ENCODE data around the gene BRI3. TPM values are rescaled to one million over a fixed set of nuclear protein-coding genes. Genes with fewer than 3 reads are reported as not detected.

The BRI3 gene
- total and polyA plus RNA-seq, 2 of the 8 experiments (the other 6 are each of a cell fraction or from before 2014, with no cell fraction given), result 77.5 to 93.4 TPM

DNA sequence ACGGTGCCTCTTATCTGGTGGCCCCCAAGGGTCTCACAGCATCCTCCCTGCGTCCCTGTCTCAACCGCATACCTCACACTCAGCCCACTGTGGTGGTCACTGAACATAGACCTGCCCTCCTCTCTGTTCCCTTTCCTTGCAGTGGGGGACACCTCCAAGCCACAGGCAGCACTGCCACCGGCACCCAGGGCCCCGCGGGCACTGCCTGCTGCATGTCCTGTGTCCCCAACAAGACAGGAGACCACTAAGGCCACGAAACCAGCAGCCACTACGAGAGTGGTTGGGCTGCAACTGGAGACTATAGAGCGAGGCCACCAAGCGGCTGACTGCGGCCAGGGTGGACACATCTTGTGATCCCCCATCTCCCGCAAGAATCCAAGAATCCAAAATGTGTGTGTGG lies 15.3 kb downstream of the BRI3 start:
- Histone ChIP-seq H2BK20ac (ENCODE audit: low read length) (no peak overlapping the region), H3K23ac (ENCODE audit: insufficient read length) (no peak overlapping the region), H3K9me3 (ENCODE audit: insufficient read depth in 2 of 2, low read depth in 1 of 2, low read length in 1 of 2) (no peaks in the 10 kb centered on the region), H2BK120ac (replicated peaks; ENCODE audit: low read depth, low read length) (no peak overlapping the region), H3K4me1 (replicated peaks in 1 of 4; ENCODE audit: control insufficient read depth in 3 of 4, insufficient read depth in 4 of 4, low read length in 3 of 4) (peaks cover 0 to 10% (median 3%) of the 10 kb centered on the region in 4 experiments; a peak in 5 of 7 replicates), H3K4me2 (ENCODE audit: insufficient read depth in 1 of 2, low read depth in 2 of 2, low read length in 2 of 2) (no peak overlapping the region), H2AFZ (ENCODE audit: low read length) (no peak overlapping the region), H2BK15ac (ENCODE audit: low read length) (no peak overlapping the region), H3K36me3 (ENCODE audit: control insufficient read depth in 2 of 4, insufficient read depth in 4 of 4, low read length in 3 of 4) (peaks cover 9 to 23% (median 14%) of the 10 kb centered on the region in 4 experiments; a peak in 7 of 8 replicates), H4K8ac (ENCODE audit: extremely low read depth, insufficient read depth, low read length) (no peak overlapping the region), H2BK5ac (ENCODE audit: low read depth, low read length) (no peak overlapping the region), H4K91ac (replicated peaks; ENCODE audit: insufficient read length, low read length) (no peak overlapping the region), H3K18ac (ENCODE audit: extremely low read depth, low read length) (no peak overlapping the region), H3K4ac (replicated peaks; ENCODE audit: insufficient read length, low read depth, low read length) (no peak overlapping the region), H4K20me1 (replicated peaks in 1 of 2; ENCODE audit: control insufficient read depth in 1 of 2, insufficient read depth in 2 of 2, low read length in 2 of 2) (peaks cover 12 to 24% of the 10 kb centered on the region in 2 experiments), H4K5ac (ENCODE audit: insufficient read length, low read depth, low read length) (no peak overlapping the region), H3K79me1 (ENCODE audit: low read depth, low read length) (0 out of 2 replicates have a peak, but pooled peaks cover 3% of the 10 kb centered on the region), H2AK5ac (ENCODE audit: low read depth, low read length) (no peak overlapping the region), H3K56ac (replicated peaks; ENCODE audit: insufficient read length, low read depth, low read length) (no peak overlapping the region), H2BK12ac (ENCODE audit: low read depth, low read length) (no peak overlapping the region), H3K27ac (ENCODE audit: low read depth, low read length) (no peak overlapping the region), H3K4me3 (ENCODE audit: extremely low read depth in 1 of 4, insufficient read depth in 2 of 4, low read depth in 3 of 4, low read length in 4 of 4) (no peak overlapping the region), H3K79me2 (ENCODE audit: control insufficient read depth in 1 of 2, insufficient read depth in 2 of 2, low read length in 2 of 2) (no peaks in the 10 kb centered on the region), H3K23me2 (ENCODE audit: low read depth, low read length) (no peaks in the 10 kb centered on the region), H3K9ac (replicated peaks in 1 of 4; ENCODE audit: extremely low read depth in 1 of 4, low read depth in 3 of 4, low read length in 3 of 4) (no peak overlapping the region), H3K14ac (ENCODE audit: insufficient read length) (no peak overlapping the region), H3K27me3 (replicated peaks in 1 of 4; ENCODE audit: control insufficient read depth in 3 of 4, extremely low read depth in 1 of 4, insufficient read depth in 3 of 4, low read length in 3 of 4) (no peaks in the 10 kb centered on the region)
- TF ChIP-seq EGR1 (IDR thresholded peaks at IDR 0.05; ENCODE audit: borderline replicate concordance, low read depth, low read length), result peak; percentile 47; the same call in 1 of the 2 replicates
- TF ChIP-seq, protein P1, sequence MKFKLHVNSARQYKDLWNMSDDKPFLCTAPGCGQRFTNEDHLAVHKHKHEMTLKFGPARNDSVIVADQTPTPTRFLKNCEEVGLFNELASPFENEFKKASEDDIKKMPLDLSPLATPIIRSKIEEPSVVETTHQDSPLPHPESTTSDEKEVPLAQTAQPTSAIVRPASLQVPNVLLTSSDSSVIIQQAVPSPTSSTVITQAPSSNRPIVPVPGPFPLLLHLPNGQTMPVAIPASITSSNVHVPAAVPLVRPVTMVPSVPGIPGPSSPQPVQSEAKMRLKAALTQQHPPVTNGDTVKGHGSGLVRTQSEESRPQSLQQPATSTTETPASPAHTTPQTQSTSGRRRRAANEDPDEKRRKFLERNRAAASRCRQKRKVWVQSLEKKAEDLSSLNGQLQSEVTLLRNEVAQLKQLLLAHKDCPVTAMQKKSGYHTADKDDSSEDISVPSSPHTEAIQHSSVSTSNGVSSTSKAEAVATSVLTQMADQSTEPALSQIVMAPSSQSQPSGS (IDR thresholded peaks at IDR 0.05; ENCODE audit: low read length), result no peak
- no peak for FAIRE-seq
- WGBS, 2 experiments (ENCODE audit: extremely low coverage in 1 of 2, insufficient coverage in 1 of 2, insufficient read length in 1 of 2, insufficient replicate concordance in 2 of 2, low coverage in 1 of 2, low lambda C conversion rate in 2 of 2, missing lambda C conversion rate in 1 of 2), result 68% methylated on average over 12 of the region's 12 CpGs; no CpG with 5 or more reads in 1 of the 2 experiments
- DNase-seq (ENCODE audit: low read depth in 1 of 2, low spot score in 2 of 2), result no peak
- CTCF ChIA-PET (ENCODE audit: partially characterized antibody), result interaction anchor here (0.6 to 8.1 kb wide), 2 partner anchors 103 to 105 kb away, joined by 3 to 57 read pairs; partner anchors contain the start of gene BAIAP2L1
- POLR2A ChIA-PET (ENCODE audit: partially characterized antibody), result interaction anchor here (1.8 kb wide), 1 partner anchor 104 kb away, joined by 7 read pairs; the partner anchor contains the start of gene BAIAP2L1
